Esophagus muscularis mucosa (tissue), 4 donors: ENCODE data around the gene CCNF. TPM values are rescaled to one million over a fixed set of nuclear protein-coding genes. Genes with fewer than 3 reads are reported as not detected.

Source experiments
- DNase-seq: peaks from one replicate; pipeline ENCODE4 v3.0.0-alpha.2; 2017; ENCODE audit errors: extremely low spot score
- H3K27ac ChIP-seq, 4 donors: fragments of 200-600 bp; sonication (generic); replicated peaks in 1 of 4; 1 replicate in 3 of 4; 2 replicates in 1 of 4; pipeline ENCODE4 v1.5.1; 2016 to 2019; ENCODE audit warnings: mild to moderate bottlenecking in 1 of 4
- H3K27me3 ChIP-seq, 4 donors: fragments of 200-600 bp; sonication (generic); one replicate each; pipeline versions ENCODE4 v1.5.1 to v1.6.0; 2016 to 2019
- H3K36me3 ChIP-seq, 4 donors: fragments of 200-600 bp; sonication (generic); one replicate each; pipeline ENCODE4 v1.5.1; 2016 to 2019
- H3K4me1 ChIP-seq, 4 donors: fragments of 200-600 bp; sonication (generic); one replicate each; pipeline ENCODE4 v1.5.1; 2016 to 2019
- H3K4me3 ChIP-seq, 4 donors: fragments of 200-600 bp; sonication (generic); 1 replicate in 2 of 4; 2 replicates in 2 of 4; pipeline ENCODE4 v1.5.1; 2016 to 2019; ENCODE audit warnings: mild to moderate bottlenecking in 4 of 4, moderate library complexity in 1 of 4
- H3K9me3 ChIP-seq, 4 donors: fragments of 200-600 bp; sonication (generic); 1 replicate in 3 of 4; 2 replicates in 1 of 4; pipeline ENCODE4 v1.5.1; 2016 to 2019
- EP300 ChIP-seq: sonication (generic); formaldehyde crosslinking; IDR thresholded peaks from one replicate; pipeline ENCODE4 v1.6.1; 2017; ENCODE audit warnings: antibody characterized with exemption
- POLR2A ChIP-seq: fragments of 450-650 bp; IDR thresholded peaks from one replicate; pipeline ENCODE4 v1.6.1; 2017; ENCODE audit warnings: antibody characterized with exemption, moderate library complexity, mild to moderate bottlenecking, low read depth
- POLR2AphosphoS5 ChIP-seq, 2 donors: sonication (generic); formaldehyde crosslinking; IDR thresholded peaks; one replicate each; pipeline ENCODE4 v1.6.1; 2017; ENCODE audit warnings: antibody characterized with exemption in 2 of 2
- WGBS: methylation state at CpG from one replicate; pipeline ENCODE4 v1.1.5; 2018; 5-methylcytosine and 5-hydroxymethylcytosine counted together
- intact Hi-C: fragments of 100-400 bp; cut with DNase I; formaldehyde crosslinking; loops from one replicate; pipeline ENCODE4 v1.15.1; 2023
- total RNA-seq, 4 donors: library from RNA; depleted of rRNA; stranded (reverse); fragments of >200 nt; gene quantifications; one replicate each; pipeline versions ENCODE4 v1.1.0 to v1.2.1, GENCODE V29; 2016
- TF ChIP-seq, protein P1 (sequence below), 3 experiments: fragments of 200-600 bp in 2 of 3; fragments of 450-650 bp in 1 of 3; sonication (generic) in 2 of 3; IDR thresholded peaks; one replicate each; pipeline ENCODE4 v1.5.1; 2017 to 2019; ENCODE audit warnings: antibody characterized with exemption in 3 of 3, mild to moderate bottlenecking in 2 of 3, moderate library complexity in 1 of 3

Gene CCNF
- total RNA-seq, 4 donors from 2014 or later: 0.83 to 2.5 (median 1.5) TPM

DNA sequence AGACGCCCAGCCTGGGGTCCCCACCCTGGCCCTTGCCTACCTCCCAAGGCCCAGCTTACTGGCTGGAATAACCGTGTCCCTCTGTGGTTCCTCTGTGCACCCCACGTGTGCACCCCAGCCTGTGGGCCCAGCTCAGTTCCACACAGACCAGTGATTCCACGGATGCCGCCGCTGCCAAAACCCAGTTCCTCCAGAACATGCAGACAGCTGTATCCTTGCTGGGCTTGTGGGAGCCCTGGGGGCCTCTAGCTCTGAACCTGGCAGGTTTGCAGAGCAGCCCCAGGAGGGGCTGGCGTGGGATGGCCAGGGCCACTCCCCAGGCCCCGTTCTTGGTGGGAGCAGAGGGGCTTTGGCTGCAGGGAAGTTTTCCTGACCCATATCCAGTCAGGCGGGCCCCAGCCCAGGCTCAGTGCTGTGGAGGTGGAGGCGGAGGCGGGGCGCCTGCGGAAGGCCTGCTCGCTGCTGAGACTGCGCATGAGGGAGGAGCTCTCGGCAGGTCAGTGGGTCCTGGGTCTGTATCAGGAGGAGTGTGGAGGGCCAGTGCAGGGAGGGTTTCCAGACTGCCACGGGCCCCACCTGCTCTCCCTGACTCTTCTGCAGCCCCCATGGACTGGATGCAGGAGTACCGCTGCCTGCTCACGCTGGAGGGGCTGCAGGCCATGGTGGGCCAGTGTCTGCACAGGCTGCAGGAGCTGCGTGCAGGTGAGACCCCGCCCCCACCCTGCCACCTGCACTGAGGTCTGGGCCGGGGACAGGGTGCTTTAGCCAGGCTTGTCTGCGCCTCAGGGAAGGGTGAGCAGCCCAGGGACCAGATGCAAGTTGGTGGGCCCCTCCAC lies 33.0 kb downstream of the CCNF start:
- intact Hi-C loops: no loop called here
- H3K27ac ChIP-seq: no peak overlapping the region
- no peak for TF ChIP-seq POLR2A
- TF ChIP-seq, protein P1, sequence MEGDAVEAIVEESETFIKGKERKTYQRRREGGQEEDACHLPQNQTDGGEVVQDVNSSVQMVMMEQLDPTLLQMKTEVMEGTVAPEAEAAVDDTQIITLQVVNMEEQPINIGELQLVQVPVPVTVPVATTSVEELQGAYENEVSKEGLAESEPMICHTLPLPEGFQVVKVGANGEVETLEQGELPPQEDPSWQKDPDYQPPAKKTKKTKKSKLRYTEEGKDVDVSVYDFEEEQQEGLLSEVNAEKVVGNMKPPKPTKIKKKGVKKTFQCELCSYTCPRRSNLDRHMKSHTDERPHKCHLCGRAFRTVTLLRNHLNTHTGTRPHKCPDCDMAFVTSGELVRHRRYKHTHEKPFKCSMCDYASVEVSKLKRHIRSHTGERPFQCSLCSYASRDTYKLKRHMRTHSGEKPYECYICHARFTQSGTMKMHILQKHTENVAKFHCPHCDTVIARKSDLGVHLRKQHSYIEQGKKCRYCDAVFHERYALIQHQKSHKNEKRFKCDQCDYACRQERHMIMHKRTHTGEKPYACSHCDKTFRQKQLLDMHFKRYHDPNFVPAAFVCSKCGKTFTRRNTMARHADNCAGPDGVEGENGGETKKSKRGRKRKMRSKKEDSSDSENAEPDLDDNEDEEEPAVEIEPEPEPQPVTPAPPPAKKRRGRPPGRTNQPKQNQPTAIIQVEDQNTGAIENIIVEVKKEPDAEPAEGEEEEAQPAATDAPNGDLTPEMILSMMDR (IDR thresholded peaks at IDR 0.05): no peak
- no peak for TF ChIP-seq POLR2AphosphoS5 (IDR thresholded peaks at IDR 0.05)
- TF ChIP-seq EP300: no peak
- no peak for DNase-seq
- WGBS: 87% methylated on average over 12 of the region's 23 CpGs
- H3K4me1 ChIP-seq: peaks cover 16 to 24% (median 20%) of the 10 kb centered on the region in 4 donors
- peaks cover 0 to 4% (median 0%) of the 10 kb centered on the region in 4 donors for H3K27me3 ChIP-seq
- peaks cover 0 to under 1% (median 0%) of the 10 kb centered on the region in 4 donors for H3K36me3 ChIP-seq
- no peaks in the 10 kb centered on the region for H3K9me3 ChIP-seq
- no peak overlapping the region for H3K4me3 ChIP-seq

DNA sequence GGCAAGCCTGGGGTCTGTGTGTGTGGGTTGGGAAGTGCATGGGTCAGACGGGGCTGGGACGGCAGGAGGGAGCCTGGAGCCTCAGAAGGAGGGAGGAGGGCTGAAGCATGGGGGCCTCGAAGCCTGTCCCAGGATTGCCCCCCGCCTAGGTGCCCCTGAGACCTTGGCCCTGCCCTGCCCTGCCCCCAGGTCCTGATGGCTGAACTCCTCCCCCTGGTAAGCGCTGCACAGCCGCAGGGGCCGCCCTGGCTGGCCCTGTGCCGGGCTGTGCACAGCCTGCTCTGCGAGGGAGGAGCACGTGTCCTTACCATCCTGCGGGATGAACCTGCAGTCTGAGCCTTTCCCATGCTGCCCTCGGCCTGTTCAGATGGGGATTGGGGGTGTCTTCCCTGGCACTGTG lies 35.1 kb downstream of the CCNF start:
- H3K36me3 ChIP-seq: no peaks in the 10 kb centered on the region
- 68% methylated on average over 5 of the region's 12 CpGs for WGBS
- DNase-seq: no peak
- no peak overlapping the region for H3K27ac ChIP-seq
- H3K27me3 ChIP-seq: peaks cover 8 to 25% (median 11%) of the 10 kb centered on the region in 4 donors
- TF ChIP-seq POLR2AphosphoS5 (IDR thresholded peaks at IDR 0.05) (no peak), EP300 (no peak), POLR2A (no peak)
- TF ChIP-seq, protein P1 (IDR thresholded peaks at IDR 0.05): no peak
- H3K9me3 ChIP-seq: no peaks in the 10 kb centered on the region
- peaks cover 32 to 37% (median 35%) of the 10 kb centered on the region in 4 donors for H3K4me1 ChIP-seq
- no peak overlapping the region for H3K4me3 ChIP-seq
- intact Hi-C loops: no loop called here

DNA sequence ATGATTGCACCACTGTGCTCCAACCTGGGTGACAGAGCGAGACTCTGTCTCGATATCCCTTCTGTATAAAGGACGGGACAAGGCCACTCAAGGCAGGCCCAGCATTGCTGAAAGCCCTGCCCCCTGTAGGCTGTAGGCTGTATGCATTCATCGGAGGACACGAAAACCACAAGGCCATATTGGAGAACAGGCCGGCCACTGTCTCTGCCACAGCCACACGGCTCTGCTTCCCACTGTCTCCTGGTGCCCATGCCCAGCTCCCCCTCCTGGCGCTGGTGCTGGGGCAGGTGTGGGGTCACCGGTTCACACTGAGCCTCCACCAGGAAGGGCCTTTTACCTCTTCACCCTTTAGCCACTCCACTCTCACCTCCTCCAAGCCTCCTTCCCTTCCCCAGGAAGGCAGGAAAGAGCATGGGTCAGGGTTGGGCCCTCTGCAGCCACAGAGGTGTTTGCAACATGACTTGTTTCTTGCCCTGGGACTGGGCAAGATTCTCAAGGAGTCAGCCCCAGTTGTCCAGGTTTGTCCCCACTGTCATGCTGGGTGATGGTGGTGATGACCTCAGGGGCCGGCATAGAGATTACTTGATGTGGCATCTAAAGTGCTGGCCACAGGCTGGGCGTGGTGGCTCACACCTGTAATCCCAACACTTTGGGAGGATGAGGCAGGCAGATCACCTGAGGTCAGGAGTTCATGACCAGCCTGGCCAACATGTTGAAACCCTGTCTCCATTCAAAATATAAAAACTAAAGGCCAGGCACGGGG lies 36.6 kb downstream of the CCNF start:
- no peak overlapping the region for H3K27ac ChIP-seq
- WGBS: 84% methylated on average over 10 of the region's 12 CpGs
- TF ChIP-seq, protein P1 (IDR thresholded peaks at IDR 0.05): no peak
- TF ChIP-seq POLR2A: no peak
- TF ChIP-seq POLR2AphosphoS5 (IDR thresholded peaks at IDR 0.05): no peak
- no peak for TF ChIP-seq EP300
- no peaks in the 10 kb centered on the region for H3K9me3 ChIP-seq
- H3K27me3 ChIP-seq: peaks cover 10 to 40% (median 22%) of the 10 kb centered on the region in 4 donors
- no peaks in the 10 kb centered on the region for H3K36me3 ChIP-seq
- no peak for DNase-seq
- no peak overlapping the region for H3K4me3 ChIP-seq
- peaks cover 26 to 39% (median 33%) of the 10 kb centered on the region in 4 donors for H3K4me1 ChIP-seq
- intact Hi-C loops: no loop called here

DNA sequence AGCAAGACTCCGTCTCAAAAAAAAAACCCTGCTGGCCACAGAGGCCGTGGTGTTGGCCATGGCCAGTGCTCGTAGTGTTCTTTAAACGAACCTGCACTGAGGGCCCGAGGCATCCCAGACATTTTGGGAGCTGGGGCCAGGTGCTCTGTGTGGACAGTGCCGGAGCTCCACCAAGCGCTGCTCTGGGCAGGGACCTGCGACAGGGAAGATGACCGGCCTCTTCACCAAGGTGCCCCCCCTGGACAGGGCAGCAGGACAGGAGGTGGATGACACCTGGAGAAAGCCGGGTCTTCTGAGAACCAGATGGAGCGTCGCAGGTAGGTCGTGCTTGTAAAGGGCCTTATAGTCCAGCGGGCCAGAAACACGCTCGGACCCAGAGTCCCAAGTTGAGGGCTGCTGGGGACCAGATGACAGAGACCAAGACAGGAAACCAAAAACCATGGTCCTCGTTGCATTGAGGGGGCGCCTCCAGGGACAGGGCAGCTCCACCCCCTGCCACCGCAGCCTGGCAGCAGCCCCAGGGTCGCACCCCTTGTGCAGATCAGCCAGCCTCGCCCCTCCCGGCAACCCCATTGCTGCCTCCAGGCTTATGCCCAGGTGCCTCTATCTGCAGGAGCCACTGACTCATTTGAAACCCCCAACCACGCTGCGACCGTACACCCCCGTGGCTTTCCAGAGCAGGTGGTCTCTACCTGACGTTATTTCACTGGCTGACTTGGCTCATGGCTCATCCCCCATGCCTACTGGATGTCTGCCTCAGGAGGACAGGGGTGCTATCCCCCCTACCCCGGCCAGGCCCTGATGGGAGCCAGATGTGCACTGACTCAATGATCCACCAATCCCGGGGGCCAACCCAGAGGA lies 37.6 kb downstream of the CCNF start:
- 77% methylated on average over 23 of the region's 29 CpGs for WGBS
- no peaks in the 10 kb centered on the region for H3K9me3 ChIP-seq
- H3K4me3 ChIP-seq: peak overlapping the region; percentile 58 to 74 (median 66)
- intact Hi-C loops: no loop called here
- TF ChIP-seq, protein P1 (IDR thresholded peaks at IDR 0.05): no peak
- TF ChIP-seq POLR2AphosphoS5 (IDR thresholded peaks at IDR 0.05) (no peak), POLR2A (no peak), EP300 (no peak)
- DNase-seq: no peak
- peaks cover 36 to 50% (median 43%) of the 10 kb centered on the region in 4 donors for H3K4me1 ChIP-seq
- H3K36me3 ChIP-seq: no peaks in the 10 kb centered on the region
- H3K27me3 ChIP-seq: peaks cover 17 to 50% (median 32%) of the 10 kb centered on the region in 4 donors
- peak overlapping the region in 1 of 4 donors; percentile 58 for H3K27ac ChIP-seq
